GM12864 (cell line): ENCODE measurements around the gene UBQLN1.

Experiments used
- DNase-seq: peaks from one replicate; pipeline ENCODE4 v3.0.0-alpha.2; 2011; ENCODE audit warnings: low read depth
- H3K4me3 ChIP-seq: 2 replicates; pipeline ENCODE4 v1.5.1; 2011; ENCODE audit warnings: mild to moderate bottlenecking, low read depth, low read length, control low read depth
- TF ChIP-seq, protein P1 (sequence below): IDR thresholded peaks from 2 replicates; pipeline ENCODE4 v1.5.1; 2011; ENCODE audit warnings: low read depth, mild to moderate bottlenecking, moderate library complexity, low read length, control low read depth, inconsistent platforms; ENCODE audit errors: missing control alignments

Gene UBQLN1

DNA sequence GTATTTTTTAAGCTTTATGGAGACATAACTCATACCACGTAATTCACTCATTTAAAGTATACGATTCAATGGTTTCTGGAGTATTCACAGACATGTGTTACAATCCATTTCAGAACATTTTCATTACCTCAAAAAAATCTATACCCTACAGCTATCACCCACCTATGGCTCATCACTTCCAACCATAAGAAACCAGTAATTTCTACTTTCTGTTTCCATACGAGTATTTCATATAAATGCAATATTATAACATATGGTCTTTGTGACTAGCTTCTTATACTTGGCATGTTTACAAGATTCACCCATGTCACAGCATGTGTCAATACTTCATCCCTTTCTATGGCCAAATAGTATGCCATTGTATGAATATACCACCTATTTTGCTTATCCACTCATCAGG is 18.8 kb downstream of the UBQLN1 start:
- TF ChIP-seq, protein P1, sequence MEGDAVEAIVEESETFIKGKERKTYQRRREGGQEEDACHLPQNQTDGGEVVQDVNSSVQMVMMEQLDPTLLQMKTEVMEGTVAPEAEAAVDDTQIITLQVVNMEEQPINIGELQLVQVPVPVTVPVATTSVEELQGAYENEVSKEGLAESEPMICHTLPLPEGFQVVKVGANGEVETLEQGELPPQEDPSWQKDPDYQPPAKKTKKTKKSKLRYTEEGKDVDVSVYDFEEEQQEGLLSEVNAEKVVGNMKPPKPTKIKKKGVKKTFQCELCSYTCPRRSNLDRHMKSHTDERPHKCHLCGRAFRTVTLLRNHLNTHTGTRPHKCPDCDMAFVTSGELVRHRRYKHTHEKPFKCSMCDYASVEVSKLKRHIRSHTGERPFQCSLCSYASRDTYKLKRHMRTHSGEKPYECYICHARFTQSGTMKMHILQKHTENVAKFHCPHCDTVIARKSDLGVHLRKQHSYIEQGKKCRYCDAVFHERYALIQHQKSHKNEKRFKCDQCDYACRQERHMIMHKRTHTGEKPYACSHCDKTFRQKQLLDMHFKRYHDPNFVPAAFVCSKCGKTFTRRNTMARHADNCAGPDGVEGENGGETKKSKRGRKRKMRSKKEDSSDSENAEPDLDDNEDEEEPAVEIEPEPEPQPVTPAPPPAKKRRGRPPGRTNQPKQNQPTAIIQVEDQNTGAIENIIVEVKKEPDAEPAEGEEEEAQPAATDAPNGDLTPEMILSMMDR, result no peak
- H3K4me3 ChIP-seq, result no peak overlapping the region
- no peak for DNase-seq

- TF ChIP-seq, protein P1, result no peak
- no peak for DNase-seq
- H3K4me3 ChIP-seq, result no peak overlapping the region
Measured at GRCh38 chr9:83681490-83681889, 26.3 kb downstream of the UBQLN1 start.

DNA sequence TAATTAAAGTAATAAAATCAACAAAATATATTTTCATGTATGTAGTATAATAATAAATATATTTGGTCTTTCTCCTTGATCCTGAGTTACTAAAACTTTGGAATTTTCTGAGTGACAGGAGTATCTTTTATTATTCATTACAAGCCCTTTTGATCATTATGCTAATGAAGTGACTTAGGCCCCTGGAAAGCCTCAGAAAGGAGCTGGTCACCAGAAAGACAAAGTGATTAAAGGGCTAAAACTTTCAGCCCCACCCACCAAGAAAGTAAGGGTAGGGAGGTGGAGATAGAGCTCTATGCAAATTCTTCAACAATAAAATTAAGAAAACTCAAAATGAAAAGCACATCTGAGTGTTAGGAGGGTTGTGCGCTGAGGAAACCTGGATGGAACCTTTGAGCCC is 27.5 kb downstream of the UBQLN1 start:
- no peak overlapping the region for H3K4me3 ChIP-seq
- DNase-seq, result no peak
- TF ChIP-seq, protein P1, result no peak

DNA sequence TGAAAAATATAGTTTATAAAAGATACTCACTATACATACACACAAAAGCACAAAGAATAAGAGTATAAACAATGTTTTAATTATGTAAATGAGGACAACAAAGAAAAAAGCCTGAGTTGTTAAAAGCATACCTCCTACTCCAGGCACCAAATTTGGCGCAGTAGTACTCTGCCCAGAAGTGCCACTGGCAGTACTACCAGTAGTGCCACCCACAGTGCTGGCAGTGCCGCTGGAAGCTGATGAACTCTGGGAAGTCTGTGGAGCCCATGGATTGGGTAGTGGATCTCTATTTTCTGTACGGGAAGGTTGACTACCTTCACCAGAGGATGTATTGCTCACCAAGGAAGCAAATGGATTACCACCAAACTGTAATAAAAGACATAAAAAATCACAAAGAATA is 30.2 kb downstream of the UBQLN1 start:
- no peak for DNase-seq
- H3K4me3 ChIP-seq, result no peak overlapping the region
- TF ChIP-seq, protein P1, result no peak

- TF ChIP-seq, protein P1, result no peak
- DNase-seq, result no peak
Measured at GRCh38 chr9:83675466-83675865, 32.3 kb downstream of the UBQLN1 start.

DNA sequence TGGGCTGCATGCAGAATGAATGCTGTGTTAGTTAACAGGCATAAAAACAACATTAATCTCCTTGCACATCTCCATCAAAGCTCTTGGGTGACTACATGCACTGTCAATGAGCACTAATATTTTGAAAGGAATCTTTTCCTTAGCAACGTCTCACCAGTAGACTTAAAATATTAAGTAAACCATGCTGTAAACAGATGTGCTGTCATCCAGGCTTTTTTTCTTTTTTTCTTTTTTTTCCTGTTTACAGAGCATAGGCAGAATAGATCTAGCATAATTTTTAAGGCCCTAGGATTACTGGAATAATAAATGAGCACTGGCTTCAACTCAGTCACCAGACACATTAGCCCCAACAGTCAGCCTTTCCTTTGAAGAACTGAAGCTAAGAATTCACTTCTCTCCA is 36.3 kb downstream of the UBQLN1 start:
- TF ChIP-seq, protein P1, result no peak
- no peak for DNase-seq
- H3K4me3 ChIP-seq, result no peak overlapping the region

More at GRCh38 chr9:83675466-83675865, 32.3 kb downstream of the UBQLN1 start:
- no peak overlapping the region for H3K4me3 ChIP-seq

DNA sequence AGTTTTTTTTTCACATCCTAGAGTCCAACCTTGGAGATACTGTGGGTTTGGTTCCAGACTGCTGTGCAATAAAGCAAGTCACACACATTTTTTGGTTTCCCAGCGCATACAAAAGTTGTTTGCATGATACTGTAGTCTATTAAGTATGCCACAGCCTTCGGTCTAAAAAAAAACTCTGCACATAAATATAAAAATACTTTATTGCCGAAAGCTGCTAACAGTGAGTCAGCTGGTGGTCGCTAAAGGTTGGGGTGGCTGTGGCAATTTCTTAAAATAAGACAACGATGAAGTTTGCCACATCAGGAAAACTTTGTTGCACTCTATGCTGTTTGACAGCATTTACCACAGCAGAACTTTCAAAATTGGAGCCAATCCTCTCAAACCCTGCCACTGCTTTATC is 37.4 kb downstream of the UBQLN1 start:
- DNase-seq, result no peak
- H3K4me3 ChIP-seq, result no peak overlapping the region
- TF ChIP-seq, protein P1, result no peak
